A673 (cell line): Measurements from ENCODE around the gene ZSCAN10. TPM values are rescaled to one million over a fixed set of nuclear protein-coding genes. Genes with fewer than 3 reads are reported as not detected.
"Not testable (repeated sequence)": the region's sequence is repeated elsewhere in the genome, so short reads cannot be mapped to it uniquely, and the experiment has no call there.

ENCODE experiments used
- BruUV-seq: library from RNA; stranded (reverse); fragments of 400-500 nt; replicated peaks from 2 replicates; lab custom pipeline; 2021; lab: Mats Ljungman, UMichigan
- CTCF ChIA-PET: fragments of 300-600 bp; sonication (Branson Sonifier 250); formaldehyde crosslinking; loops from one replicate; lab custom pipeline; 2022; ENCODE audit warnings: antibody characterized with exemption; lab: Charles Lee
- POLR2A ChIA-PET: fragments of 300-600 bp; sonication (Branson Sonifier 250); formaldehyde crosslinking; loops from one replicate; lab custom pipeline; 2022; ENCODE audit warnings: antibody characterized with exemption; ENCODE audit not compliant: low non-redundant PET; lab: Charles Lee
- DNase-seq: peaks from one replicate; pipeline ENCODE4 v3.0.0-alpha.2; 2015; ENCODE audit warnings: low spot score
- H3K27ac ChIP-seq: fragments of 200-600 bp; sonication (generic); 2 replicates; pipeline ENCODE4 v1.5.1; 2016; ENCODE audit warnings: mixed run types, low read depth, mild to moderate bottlenecking, mixed read lengths, antibody characterized with exemption, low read length; ENCODE audit not compliant: poor library complexity, severe bottlenecking
- H3K27me3 ChIP-seq: fragments of 200-600 bp; sonication (generic); replicated peaks from 2 replicates; pipeline ENCODE4 v1.6.1; 2017; ENCODE audit warnings: mixed run types, low read depth, mild to moderate bottlenecking, mixed read lengths, antibody characterized with exemption, low read length; ENCODE audit not compliant: insufficient read depth, poor library complexity
- H3K36me3 ChIP-seq: fragments of 200-600 bp; sonication (generic); 2 replicates; pipeline ENCODE4 v1.6.1; 2016; ENCODE audit warnings: mixed run types, mild to moderate bottlenecking, mixed read lengths, antibody characterized with exemption, low read length; ENCODE audit not compliant: insufficient read depth, poor library complexity, severe bottlenecking
- H3K4me1 ChIP-seq: fragments of 200-600 bp; sonication (generic); 2 replicates; pipeline ENCODE4 v1.6.1; 2017; ENCODE audit warnings: mixed run types, mild to moderate bottlenecking, mixed read lengths, antibody characterized with exemption, low read length; ENCODE audit not compliant: insufficient read depth, poor library complexity, severe bottlenecking
- H3K4me3 ChIP-seq: fragments of 200-600 bp; sonication (generic); 2 replicates; pipeline ENCODE4 v1.5.1; 2016; ENCODE audit warnings: low read depth, mixed run types, mild to moderate bottlenecking, mixed read lengths, low read length; ENCODE audit not compliant: poor library complexity, severe bottlenecking
- H3K9me3 ChIP-seq: fragments of 200-600 bp; sonication (generic); 2 replicates; pipeline ENCODE4 v1.6.1; 2016; ENCODE audit warnings: mixed run types, low read depth, mild to moderate bottlenecking, mixed read lengths, antibody characterized with exemption, low read length; ENCODE audit not compliant: poor library complexity, severe bottlenecking
- EZH2 ChIP-seq: fragments of 200-600 bp; sonication (generic); IDR thresholded peaks from 2 replicates; pipeline ENCODE4 v1.6.1; 2017; ENCODE audit warnings: borderline replicate concordance, low read depth, mild to moderate bottlenecking, mixed read lengths, antibody characterized with exemption, low read length; ENCODE audit not compliant: poor library complexity, severe bottlenecking
- intact Hi-C: fragments of 100-400 bp; cut with micrococcal nuclease; formaldehyde crosslinking; loops from one replicate; pipeline ENCODE4 v1.10.0; 2022; ENCODE audit not compliant: unreplicated experiment
- total RNA-seq: library from RNA; stranded (reverse); gene quantifications from 2 replicates; pipeline ENCODE4 v1.2.3, GENCODE V29; 2021
- TF ChIP-seq, protein P1 (sequence below): fragments of 300-800, 200-600 bp; sonication (generic); conservative IDR thresholded peaks from 2 replicates; pipeline ENCODE4 v1.5.1; 2017; ENCODE audit warnings: low read depth, mild to moderate bottlenecking, antibody characterized with exemption, low read length, moderate library complexity, mixed read lengths

The ZSCAN10 gene
- total RNA-seq, 1 experiment from 2014 or later, result not detected

DNA sequence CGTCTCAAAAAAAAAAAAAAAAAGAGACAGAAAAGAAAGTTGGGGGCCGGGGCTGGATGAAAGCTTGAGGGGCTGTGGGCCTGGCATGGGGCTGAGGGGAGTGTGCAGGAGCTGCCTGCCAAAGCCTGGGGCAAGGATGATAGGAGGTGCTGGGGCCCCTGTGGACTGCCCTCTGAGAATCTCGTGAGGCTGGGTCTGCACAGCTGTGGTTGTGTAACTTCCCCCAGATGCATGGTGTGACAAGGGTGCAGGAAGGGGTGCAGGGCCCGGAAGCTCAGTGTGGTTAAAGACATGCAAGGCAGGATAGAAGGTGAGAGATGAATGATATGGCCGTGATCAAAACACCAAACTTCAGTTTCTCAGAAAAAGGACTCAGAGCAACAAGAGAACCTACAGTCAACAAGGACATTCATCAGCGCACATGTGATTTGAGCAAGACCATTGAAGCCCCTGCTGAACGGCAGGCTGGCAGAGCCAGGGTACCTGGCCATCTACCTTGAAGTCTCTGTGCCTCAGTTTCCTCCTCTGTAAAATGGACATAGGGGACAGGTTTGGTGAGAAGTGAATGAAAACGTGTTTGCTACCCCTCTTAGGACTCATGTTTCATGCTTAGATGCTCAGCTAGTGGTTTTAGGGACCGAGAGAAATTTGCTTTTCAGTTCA is 24.1 kb downstream of the ZSCAN10 start:
- no peak overlapping the region for H3K27ac ChIP-seq
- intact Hi-C loops, result no loop called here
- no peaks in the 10 kb centered on the region for H3K36me3 ChIP-seq
- peaks cover 11% of the 10 kb centered on the region for H3K27me3 ChIP-seq
- H3K4me3 ChIP-seq, result no peak overlapping the region
- ChIA-PET POLR2A (no interaction called here), CTCF (no interaction called here)
- no peaks in the 10 kb centered on the region for H3K4me1 ChIP-seq
- no peaks in the 10 kb centered on the region for H3K9me3 ChIP-seq
- no peak for DNase-seq
- no TSS peak for BruUV-seq
- TF ChIP-seq EZH2, result no peak
- TF ChIP-seq, protein P1, sequence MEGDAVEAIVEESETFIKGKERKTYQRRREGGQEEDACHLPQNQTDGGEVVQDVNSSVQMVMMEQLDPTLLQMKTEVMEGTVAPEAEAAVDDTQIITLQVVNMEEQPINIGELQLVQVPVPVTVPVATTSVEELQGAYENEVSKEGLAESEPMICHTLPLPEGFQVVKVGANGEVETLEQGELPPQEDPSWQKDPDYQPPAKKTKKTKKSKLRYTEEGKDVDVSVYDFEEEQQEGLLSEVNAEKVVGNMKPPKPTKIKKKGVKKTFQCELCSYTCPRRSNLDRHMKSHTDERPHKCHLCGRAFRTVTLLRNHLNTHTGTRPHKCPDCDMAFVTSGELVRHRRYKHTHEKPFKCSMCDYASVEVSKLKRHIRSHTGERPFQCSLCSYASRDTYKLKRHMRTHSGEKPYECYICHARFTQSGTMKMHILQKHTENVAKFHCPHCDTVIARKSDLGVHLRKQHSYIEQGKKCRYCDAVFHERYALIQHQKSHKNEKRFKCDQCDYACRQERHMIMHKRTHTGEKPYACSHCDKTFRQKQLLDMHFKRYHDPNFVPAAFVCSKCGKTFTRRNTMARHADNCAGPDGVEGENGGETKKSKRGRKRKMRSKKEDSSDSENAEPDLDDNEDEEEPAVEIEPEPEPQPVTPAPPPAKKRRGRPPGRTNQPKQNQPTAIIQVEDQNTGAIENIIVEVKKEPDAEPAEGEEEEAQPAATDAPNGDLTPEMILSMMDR, result no peak

DNA sequence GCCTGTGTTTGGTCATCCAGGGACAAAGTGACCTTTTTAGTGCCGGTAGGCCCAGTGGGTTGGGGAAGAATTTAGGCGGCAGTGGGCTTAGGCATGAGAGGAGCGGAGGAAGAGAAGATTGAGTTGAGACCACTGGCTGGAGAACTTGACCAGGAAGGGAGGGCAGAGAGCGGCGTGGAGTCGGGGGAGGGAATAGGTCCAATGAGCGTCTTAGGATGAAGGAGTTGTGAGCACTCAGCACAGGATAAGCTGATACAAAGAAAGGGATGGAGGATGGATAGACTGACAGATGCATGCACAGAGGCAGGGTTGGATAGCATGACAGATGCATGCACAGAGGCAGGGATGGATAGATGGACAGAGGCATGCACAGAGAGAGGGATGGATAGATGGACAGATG is 25.6 kb downstream of the ZSCAN10 start:
- Histone ChIP-seq H3K9me3 (no peaks in the 10 kb centered on the region), H3K36me3 (no peaks in the 10 kb centered on the region), H3K4me1 (no peaks in the 10 kb centered on the region), H3K4me3 (no peak overlapping the region), H3K27me3 (peaks cover 4% of the 10 kb centered on the region), H3K27ac (no peak overlapping the region)
- no peak for DNase-seq
- TF ChIP-seq, protein P1, result no peak
- TF ChIP-seq EZH2, result no peak
- BruUV-seq, result no TSS peak
- CTCF ChIA-PET, result no interaction called here
- intact Hi-C loops, result no loop called here
- POLR2A ChIA-PET, result no interaction called here

DNA sequence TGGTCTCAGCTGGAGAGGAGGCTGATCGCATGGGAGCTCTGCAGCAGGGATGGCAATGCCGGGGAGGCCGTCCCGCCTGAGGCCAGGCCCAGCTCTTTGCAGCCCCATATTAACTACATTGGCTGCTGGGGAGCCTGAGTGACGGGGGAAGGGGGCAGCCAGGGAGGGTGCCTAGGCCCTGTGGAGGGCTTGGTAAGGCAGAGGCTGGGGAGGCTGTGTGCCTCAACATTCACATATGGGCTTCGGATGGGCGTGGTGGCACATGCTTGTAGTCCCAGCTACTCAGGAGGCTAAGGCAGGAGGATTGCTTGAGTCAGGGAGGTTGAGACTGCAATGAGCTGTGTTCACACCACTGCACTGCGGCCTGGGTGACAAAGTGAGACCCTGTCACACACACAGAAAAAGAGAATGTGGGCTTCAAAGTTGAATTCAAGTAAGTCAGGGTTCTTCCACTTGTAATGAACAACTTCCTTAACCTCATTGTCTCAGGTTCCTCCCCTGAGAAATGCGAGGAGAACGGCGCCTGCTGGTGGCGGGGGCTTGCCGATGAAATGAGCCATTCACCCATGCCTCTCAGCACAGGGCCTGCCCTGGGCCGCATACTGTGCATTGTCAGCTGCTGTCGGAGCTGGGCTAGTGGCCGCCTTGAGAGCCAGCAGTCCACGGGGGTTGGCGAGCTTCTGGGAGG is 26.4 kb downstream of the ZSCAN10 start:
- H3K4me1 ChIP-seq, intact Hi-C loops, H3K4me3 ChIP-seq, H3K27ac ChIP-seq, POLR2A ChIA-PET, H3K36me3 ChIP-seq, DNase-seq, H3K27me3 ChIP-seq, H3K9me3 ChIP-seq, CTCF ChIA-PET, BruUV-seq: not testable (repeated sequence)

DNA sequence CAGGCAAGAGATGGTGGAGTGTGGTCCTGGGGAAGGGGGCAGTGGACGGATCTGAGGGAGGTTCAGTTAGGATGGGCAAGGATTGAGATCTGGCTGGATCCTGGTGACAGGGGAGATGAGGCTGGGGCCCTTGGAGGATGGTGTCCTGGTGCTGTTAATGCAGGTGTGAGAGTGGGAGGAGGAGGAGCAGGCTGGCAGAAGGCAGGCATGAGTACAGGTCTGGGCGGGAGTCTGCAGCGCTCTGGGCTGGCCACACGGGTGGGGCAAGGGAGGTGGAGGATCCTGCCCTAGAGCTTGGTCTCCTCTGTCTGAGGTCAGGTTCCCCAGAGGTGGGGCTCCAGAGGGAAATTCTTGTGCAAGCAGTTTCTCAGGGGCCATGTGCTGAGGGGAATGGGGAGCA is 26.9 kb downstream of the ZSCAN10 start:
- H3K27ac ChIP-seq, intact Hi-C loops, H3K27me3 ChIP-seq, POLR2A ChIA-PET, H3K4me1 ChIP-seq, H3K9me3 ChIP-seq, DNase-seq, BruUV-seq, CTCF ChIA-PET, H3K36me3 ChIP-seq, H3K4me3 ChIP-seq: not testable (repeated sequence)
